GM21528 (cell line): ENCODE results near the gene ZSCAN29.

ENCODE experiments used
- ATAC-seq: cut with Tn5 transposase; IDR thresholded peaks from one replicate; pipeline ENCODE4 v1.9.1; 2021; ENCODE audit warnings: mild to moderate bottlenecking, moderate library complexity; ENCODE audit not compliant: unreplicated experiment, low FRiP score

The ZSCAN29 gene

DNA sequence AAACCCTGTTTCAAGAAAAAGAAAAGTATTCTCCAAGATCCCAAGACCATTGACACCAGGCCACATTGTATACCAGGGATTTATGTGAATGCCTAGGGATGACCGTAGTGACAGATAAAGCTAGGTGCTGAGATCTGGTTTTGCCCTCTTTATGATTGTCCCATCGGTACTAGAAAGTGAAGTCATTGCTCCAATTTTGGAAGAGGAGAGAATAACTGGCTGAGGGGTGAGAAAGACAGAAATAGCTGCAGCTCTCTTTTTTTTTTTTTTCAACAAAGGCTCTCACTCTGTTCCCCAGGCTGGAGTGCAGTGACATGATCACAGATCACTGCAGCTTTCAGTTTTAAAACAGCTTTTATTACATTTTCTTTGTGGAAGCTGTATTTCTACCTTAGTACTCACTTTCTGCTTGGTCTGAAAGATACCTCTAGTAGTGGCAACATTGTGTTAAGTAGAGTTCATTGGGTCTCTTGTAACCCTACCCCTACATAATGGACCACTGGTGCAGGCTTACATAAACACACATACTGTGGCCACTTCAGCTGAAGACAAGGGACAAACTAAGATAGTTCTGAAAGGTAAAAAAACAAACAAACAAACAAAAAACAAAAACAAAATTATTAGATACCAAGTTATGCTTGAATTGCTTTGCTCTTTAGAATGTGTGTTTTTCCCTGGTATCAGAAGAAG is 18.0 kb downstream of the ZSCAN29 start:
- ATAC-seq, result no peak

DNA sequence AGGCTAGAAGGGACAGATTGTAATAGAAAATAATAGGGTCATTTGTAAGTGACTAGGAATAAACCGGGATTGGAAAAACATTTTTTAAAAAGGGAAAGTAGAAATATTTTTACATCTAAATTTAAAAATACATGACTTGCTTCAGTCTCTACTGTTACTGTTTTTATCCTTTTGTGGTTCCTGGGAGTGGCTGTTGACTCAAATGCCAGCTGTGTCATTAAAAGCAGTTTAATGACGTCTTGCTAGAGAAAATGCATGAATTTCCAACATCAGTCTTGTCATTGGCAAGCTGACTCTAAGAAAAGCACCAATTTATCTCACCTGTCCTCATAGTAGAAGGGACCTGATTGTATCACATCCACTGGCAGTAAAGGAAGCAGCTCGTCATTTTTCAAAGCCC is 23.7 kb downstream of the ZSCAN29 start:
- ATAC-seq, result no peak

- ATAC-seq, result no peak
Observed at GRCh38 chr15:43346305-43346704, 24.5 kb downstream of the ZSCAN29 start.

DNA sequence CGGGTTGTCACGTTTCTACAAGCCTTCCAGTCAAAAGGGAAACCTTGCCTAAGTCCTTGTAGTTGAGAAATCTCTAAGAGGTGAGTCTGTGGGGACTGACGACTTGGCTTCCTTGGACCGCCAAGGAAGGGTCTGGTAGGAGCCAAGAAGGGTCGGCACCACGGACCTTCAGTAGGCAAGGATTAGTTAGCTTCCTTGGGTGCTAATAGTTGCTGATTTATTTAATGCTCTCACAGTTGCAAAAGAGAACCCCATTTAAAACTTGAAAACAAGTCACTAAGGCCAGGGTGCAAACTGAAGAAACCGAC is 40.1 kb downstream of the ZSCAN29 start:
- ATAC-seq, result peak; percentile 17

GRCh38 chr15:43329960-43330779 is 40.7 kb downstream of the ZSCAN29 start, which contains the start of gene LCMT2:
LCMT2 (minus strand) TSS chr15:43330573; CDS start chr15:43330489, 84 bp downstream.
- ATAC-seq, result peak; percentile 93

GRCh38 chr15:43329217-43329959 is 41.5 kb downstream of the ZSCAN29 start:
- ATAC-seq, result no peak

- no peak for ATAC-seq
Observed at GRCh38 chr15:43325039-43325684, 45.7 kb downstream of the ZSCAN29 start.

- ATAC-seq, result no peak
Observed at GRCh38 chr15:43318990-43319771, 51.7 kb downstream of the ZSCAN29 start.

DNA sequence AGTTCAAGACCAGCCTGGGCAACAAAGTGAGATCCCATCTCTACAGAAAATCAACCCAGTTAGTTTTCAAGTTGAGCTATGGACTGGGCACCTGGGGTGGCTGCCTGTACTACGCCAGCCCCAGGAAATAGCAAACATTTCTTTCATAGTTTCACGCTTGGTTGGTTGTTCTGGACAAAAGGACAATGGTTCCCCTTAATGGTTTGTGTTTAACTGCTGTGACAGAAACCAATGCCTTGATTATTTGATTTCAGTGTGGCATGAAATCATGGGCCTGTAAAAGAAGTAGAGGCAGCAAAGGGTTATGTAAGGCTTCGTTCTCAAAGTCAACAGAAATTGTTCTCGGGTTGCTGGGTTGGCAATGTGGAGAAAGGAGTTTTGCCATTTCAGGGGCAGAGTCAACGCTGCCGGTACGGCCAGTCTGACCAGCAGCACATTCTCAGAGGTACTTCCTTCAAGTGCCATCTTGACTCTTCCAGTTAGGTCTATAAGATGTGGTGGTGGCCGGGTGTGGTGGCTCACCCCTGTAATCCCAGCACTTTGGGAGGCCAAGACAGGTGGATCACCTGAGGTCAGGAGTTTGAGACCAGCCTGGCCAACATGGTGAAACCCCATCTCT is 53.2 kb downstream of the ZSCAN29 start:
- no peak for ATAC-seq

GRCh38 chr15:43316971-43317346 is 53.9 kb downstream of the ZSCAN29 start:
- ATAC-seq, result no peak

DNA sequence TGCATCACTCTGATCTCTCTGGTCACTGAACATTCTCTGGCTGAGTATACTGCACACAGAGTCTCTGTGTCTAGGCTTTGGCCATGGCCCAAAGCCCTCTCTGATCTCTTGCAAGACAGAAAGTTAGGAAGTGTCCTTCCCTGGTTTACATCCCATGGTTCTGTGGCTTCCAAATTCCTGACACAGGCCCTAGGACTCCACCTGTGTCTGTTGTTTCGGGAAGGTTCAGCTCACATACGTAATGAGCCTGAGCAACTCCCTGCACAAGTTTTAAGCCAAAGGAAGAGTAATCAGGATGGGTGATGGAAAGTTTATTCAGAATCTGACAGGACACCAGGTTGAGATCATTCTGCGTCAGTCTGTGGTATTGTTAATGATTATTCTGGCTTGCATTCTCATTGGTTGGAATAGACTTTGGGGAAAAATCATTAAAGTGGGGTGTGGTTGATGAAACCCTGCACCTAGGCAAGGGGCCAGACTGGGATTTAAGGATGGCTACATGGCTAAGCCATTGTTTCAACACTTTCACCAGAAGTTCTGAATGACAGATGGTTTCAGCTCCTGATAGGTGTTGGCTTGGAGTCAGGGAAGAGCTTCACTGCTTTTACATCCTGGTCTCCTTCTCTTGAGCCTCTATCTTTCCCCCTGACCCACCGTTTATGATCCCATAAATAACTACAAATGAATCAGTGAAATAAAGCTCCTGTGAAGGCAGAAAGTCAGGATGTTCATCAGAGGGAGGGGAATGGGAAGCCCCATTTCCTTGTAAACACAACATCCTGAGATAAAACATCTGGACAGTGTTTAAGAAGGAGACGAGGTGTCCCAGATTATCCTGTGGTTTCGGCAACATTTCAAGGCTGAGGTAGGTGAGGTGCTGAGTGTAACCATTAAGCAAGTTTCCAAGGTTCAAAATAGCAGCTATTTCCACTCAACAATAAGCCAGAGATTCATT is 54.5 kb downstream of the ZSCAN29 start:
- no peak for ATAC-seq

GRCh38 chr15:43314171-43314570 is 56.7 kb downstream of the ZSCAN29 start:
- ATAC-seq, result no peak

GRCh38 chr15:43312378-43312777 is 58.5 kb downstream of the ZSCAN29 start:
- ATAC-seq, result no peak
